ENCODE measurements around the gene DKK2.
A peak's percentile ranks its signal among the peaks of the same experiment; 100 is the strongest.
"Not testable (repeated sequence)": the region's sequence is repeated elsewhere in the genome, so short reads cannot be mapped to it uniquely, and the experiment has no call there.

DKK2 gene

DNA sequence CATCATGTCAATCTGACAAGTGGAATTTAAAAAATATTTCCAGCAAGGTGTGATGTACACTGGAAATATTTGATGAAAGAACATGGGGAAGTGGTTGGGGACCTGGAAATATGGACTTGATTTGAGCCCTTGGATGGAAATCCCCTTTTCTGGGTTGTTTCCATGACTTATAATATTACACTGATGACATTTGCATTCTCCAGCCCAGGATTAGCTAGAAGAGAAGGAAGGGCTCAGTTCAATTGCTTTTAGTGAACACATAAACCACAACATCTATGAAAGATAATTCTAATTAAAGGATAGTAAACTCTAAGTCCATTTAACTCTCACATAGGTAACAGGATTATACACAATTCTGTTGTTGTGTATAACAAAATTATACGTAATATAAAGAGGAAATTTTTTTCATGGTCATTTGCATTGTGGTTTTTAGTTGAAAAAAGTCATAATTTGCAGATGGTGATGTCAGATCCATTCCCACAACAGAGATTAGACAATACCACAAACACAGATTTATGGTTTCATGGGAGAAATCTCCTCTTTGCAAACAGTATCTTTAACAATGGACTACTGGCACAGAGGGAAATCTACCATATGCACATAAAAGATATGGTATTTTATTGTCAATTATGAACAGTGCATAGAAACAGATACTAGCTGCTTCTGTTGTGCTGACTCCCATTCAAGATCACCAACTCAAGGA lies 126.5 kb downstream of the DKK2 start:
- no peak for DNase-seq (ENCODE audit: low spot score)

DNA sequence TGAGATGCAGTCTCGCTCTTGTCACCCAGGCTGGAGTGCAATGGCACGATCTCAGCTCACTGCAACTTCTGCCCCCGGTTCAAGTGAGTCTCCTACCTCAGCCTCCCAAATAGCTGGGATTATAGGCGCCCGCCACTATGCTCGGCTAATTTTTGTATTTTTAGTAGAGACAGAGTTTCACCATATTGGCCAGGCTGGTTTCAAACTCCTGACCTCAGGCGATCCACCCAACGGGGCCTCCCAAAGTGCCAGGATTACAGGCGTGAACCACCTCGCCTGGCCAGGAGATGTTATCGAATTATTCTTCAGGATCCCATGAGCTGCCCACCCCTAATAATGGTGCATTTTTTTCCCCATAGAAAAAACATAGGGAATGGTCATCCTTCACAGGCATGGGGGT lies 128.1 kb downstream of the DKK2 start:
- DNase-seq (ENCODE audit: low spot score) = not testable (repeated sequence)

DNA sequence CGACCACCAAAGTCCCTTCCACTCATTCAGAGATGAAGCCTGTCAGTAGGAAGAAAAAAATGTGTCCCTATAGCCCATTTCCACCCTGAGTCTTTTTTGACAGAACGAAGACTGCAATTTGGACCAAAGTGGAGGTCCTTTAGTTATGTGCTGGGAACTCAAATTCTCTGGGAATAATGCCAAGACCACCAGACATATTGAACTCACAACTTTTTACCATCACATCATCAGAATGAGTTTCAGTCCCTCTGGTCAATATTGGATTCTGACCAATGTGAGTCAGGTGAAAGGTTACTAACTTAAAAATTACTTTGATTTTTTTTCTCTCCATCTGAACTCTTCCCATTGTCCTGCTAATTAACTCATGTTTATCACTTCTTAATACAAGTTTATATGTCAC lies 128.9 kb downstream of the DKK2 start:
- no peak for DNase-seq (ENCODE audit: low spot score)

DNA sequence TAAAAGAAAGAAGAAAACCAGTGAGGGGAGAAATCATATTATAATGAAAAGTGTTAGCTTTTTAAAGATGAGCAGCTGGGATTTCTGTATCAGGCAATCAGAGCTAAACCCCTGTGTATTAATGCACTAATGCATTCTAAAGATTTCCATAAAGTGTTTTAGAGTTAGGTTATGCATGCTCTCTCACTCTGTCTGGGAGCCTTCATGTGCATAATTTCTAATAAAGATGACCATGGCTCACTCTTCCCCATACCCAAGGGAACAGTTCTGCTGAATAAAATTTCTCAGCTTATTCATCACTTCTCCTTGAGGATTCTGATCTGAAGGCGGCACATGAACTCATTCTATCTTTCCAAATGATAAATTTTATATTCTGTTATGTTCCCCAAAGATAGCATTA lies 129.4 kb downstream of the DKK2 start:
- DNase-seq (ENCODE audit: low spot score) = no peak

DNA sequence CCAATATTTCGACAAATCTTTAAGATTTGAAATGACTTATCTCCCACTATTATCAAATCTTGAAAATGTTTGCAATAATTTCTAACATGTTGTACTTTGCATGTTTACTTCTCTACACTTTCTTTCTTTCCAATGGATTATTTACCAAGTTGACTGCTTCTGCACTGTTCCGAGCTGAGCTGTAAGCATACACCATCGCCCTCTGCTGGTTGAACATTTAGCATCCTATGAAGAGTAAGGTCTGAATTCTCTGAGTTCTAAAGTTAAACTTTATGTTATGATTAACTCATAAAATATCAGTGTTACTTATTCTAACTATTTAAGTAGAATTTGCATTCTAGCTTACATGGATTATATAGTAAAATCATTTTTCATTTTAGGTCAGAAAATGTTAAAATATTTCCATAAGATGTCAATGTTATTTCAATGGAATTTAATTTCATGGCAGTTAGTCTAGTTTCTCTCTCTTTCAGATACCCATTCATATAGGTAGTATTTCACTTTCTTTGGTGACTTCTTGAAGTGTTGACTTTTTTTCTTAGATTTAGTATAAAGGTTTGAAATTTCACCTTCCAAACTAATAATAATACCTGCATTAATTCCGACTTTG lies 137.4 kb downstream of the DKK2 start:
- no peak for DNase-seq (ENCODE audit: low spot score)

DNA sequence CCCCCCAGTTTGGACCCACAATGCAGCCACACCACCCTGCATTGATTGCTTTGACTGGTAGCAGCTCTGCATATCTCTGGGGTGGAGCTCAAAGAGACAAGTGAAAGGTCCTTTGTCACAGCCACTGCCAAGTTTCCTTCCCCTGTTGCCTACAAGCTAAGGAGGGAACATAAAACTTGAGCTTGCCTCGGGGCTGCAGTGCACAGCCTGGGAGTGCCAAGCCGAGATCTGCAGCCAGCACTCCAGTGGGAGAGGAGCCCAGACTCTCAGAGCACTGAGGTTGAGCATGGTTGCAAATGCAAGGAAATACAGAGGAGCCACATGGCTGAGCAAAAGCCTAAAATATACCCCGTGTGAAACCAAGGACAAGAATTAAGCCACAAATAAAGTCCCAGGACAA lies 142.2 kb downstream of the DKK2 start:
- DNase-seq (ENCODE audit: low spot score) = peak; percentile 3

DNA sequence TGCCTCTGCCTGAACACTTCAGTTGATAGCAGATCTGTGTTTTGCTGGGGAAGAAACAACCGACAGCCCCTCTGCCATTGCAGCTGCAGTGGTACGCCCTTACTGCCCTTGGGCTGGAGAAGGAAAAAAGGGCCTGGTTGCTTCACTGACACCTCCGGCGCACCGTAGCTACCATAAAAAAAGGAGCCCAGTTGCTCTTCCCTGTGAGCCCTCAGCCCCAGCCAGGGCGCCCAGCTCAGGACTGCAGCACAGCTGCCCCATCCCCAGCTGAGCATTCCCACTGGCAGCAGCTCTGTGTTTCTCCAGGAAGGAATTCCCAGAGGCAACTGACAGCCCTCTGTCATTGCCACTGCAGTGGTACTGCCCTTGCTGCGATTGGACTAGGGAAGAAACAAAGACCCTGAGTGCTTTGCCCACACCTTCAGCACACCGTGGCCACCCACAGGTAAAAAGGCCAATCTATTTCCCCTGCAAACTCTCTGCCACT lies 142.7 kb downstream of the DKK2 start:
- DNase-seq (ENCODE audit: low spot score) = no peak

DNA sequence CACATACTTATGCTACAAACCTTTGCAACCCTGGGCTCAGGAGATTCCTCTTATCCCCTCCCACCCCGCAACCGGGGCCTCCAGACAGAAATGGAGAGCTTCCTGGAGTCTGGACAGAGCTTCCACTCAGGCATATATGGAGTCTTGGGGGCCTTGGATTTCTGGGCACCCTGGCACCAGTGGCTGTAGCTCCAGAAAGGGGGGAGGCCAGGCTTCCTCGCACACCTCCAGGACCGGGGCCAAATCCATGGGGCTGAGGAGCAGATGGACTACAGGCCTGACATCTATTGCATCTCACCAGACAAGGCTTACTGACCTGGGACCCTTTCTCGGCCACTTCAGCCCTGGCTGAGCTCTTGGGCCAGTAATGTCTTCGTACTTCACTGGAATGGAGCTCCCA lies 143.3 kb downstream of the DKK2 start:
- no peak for DNase-seq (ENCODE audit: low spot score)

DNA sequence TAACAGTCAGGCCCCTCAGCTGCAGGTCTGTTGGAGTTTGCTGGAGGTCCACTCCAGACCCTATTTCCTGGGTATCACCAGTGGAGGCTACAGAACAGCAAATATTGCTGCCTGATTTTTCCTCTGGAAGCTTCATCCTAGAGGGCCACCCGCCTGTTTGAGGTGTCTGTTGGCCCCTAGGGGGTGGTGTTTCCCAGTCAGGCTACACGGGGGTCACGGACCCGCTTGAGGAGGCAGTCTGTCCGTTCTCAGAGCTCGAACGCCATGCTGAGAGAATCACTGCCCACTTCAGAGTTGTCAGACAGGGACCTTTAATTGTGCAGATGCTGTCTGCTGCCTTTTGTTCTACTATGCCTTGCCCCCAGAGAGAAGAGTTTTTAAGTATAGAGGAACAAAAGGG lies 160.8 kb downstream of the DKK2 start:
- DNase-seq (ENCODE audit: low spot score) = no peak

Measured in globus pallidus (tissue), 1 donor.